Stimulated activated CD4-positive, alpha-beta T cell treated with anti-CD3 and anti-CD28 coated beads, Interleukin-4, amount 100 ng/mL, for 1 hour (primary cell): Measurements from ENCODE around the gene SLC25A52.
"Not testable (repeated sequence)": the region's sequence is repeated elsewhere in the genome, so short reads cannot be mapped to it uniquely, and the experiment has no call there.

Experiments
- DNase-seq: peaks from one replicate; pipeline ENCODE4 v3.0.0-alpha.2; 2020

SLC25A52 gene

DNA sequence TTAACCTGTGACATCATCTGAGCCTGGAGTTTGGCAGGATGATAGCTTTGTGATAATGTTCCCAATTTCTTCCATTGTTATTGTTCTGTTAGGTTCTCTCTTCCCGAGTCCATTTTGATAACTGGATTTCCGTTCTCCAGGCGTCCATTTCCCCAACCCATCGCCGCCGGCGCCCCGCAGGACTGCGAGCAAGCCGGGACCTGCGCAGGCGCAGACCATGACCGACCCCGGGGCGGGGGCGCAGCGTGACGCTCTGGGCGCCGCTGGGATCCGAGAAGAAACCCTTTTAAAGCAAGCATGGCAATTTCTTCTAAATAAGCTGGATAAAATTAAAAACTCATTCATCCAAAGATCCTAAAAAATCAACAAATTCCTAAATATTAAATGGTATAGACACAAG is at the start of gene SLC25A52:
SLC25A52 (minus strand) TSS at position 186 of the 400 bp plus-strand sequence. CDS start 219 bp downstream, outside the sequence.
- no peak for DNase-seq

DNA sequence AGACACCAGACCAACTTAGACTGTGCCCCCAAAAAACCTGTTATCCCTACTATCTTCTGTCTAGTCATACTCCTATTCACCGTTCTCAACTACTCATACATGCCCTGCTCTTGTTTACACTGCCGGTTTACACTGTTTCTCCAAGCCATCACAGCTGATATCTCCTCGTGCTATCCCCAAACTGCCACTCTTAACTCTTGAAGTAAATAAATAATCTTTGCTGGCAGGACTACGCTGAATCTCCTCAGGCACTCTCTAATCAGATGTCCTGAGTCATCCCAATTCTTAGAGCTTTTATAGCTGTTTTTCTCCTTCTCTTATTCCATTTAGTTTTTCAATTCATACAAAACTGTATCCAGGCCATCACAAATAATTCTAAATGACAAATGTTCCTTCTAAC is 48.4 kb upstream of the SLC25A52 start:
- not testable (repeated sequence) for DNase-seq

DNA sequence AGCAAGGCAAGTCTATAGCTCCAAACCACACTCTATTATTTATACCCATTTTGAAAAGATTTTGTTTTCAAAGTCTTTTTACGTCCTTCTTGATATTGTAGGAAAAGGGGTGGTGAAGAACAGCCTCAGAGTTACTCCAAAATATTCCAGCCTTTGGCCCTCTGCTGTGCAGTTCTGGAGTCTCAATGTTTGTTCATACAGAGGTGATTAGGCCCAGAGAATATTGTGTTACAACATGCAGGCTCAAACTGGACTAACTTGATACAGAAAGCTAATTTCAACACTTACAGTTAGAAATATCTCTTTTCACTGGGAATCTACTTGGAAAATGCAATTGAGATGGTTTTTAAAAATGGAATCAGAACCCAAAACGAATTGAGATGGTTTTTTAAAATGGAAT is 40.4 kb upstream of the SLC25A52 start:
- no peak for DNase-seq

GRCh38 chr18:31799257-31799656 is 38.6 kb upstream of the SLC25A52 start:
- not testable (repeated sequence) for DNase-seq

DNA sequence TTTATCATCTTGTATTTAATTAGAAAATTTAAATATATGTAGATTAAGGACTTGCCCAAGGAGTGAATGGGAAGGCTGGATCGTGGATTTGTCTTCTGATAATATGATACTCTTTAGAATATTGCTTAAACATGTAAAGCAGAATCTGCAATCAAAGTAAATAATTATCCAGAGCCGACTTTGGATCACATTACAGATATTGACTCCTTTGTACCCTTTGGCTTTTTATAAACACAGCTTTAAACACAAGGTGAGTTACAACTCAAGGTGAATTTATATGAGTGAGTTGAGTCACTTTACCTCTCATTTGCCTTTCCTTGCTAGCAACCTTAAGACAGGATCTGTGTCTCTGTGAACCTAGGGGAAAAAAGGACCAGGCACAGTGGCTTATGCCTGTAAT is 37.7 kb upstream of the SLC25A52 start:
- DNase-seq = no peak

DNA sequence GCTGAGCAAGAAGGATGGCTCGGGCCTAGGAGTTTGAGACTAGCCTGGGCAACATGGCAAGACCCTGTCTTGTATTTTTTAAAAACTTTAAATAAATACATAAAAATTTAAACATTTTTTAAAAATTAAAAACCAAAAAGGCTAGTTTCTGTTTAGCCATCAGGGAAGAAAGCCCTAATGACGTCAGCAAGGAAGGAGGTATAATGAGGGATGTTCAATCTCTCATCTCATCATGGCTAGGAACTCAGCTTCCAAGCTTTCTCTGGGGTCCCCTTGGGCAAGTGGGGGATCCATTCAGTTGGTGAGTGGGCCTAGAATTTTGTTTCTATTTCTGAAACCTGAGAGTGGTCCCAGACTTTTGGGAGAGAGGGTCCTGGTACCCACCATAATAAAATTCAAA is 35.1 kb upstream of the SLC25A52 start:
- DNase-seq = no peak

- no peak for DNase-seq
Observed at GRCh38 chr18:31793531-31793930, 32.9 kb upstream of the SLC25A52 start.

- no peak for DNase-seq
Observed at GRCh38 chr18:31792580-31792911, 31.9 kb upstream of the SLC25A52 start.

- DNase-seq = no peak
Observed at GRCh38 chr18:31791817-31792579, 31.3 kb upstream of the SLC25A52 start.

- no peak for DNase-seq
Observed at GRCh38 chr18:31789409-31789808, 28.7 kb upstream of the SLC25A52 start.

DNA sequence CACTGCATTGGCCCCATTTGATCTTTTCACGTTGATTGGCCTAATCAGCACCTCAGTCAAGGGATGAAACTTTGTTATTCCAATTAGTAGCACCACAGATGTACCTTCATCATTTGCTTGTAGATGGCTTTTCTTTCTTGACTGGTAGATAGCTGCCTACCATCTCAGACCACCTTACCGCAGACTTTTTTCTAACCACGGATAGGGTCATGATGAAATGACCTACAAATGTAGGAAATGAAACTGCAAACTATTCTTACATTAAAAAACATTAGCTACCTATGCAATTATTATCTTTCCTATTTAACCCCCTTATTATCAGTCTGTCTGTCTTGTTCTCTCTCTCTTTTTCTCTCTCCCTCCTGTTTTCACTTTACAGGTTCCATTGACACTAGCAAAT is 22.4 kb upstream of the SLC25A52 start:
- DNase-seq = no peak

DNA sequence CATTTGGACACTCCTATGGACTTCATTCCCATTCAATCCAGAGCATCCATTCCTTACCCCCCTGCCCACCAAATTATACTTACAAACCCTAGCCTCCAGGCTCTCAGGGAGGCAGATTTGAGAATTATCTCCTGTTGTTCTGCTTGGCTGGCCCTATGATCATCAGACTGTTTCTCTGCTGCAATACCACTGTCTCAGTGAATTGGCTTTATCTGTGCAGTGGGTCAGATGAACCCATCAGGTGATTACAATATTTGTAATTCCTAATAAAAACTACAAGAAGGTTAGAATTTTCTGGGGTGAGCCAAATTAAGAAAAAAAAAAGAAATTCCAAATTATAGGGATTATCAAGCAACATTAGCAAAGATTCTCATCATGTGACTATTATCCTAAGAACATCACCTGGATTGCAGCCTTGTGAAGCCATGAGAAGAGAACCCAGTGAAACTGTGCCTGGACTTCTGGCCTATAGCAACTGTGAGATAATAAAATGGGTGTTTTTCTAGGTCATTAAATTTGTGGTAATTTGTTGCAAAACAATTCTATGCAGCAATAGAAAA is 17.8 kb upstream of the SLC25A52 start:
- no peak for DNase-seq

GRCh38 chr18:31776093-31776492 is 15.4 kb upstream of the SLC25A52 start:
- no peak for DNase-seq

GRCh38 chr18:31774962-31775361 is 14.3 kb upstream of the SLC25A52 start:
- DNase-seq = no peak

- no peak for DNase-seq
Observed at GRCh38 chr18:31774477-31774785, 13.8 kb upstream of the SLC25A52 start.

GRCh38 chr18:31773774-31774476 is 13.2 kb upstream of the SLC25A52 start:
- no peak for DNase-seq

DNA sequence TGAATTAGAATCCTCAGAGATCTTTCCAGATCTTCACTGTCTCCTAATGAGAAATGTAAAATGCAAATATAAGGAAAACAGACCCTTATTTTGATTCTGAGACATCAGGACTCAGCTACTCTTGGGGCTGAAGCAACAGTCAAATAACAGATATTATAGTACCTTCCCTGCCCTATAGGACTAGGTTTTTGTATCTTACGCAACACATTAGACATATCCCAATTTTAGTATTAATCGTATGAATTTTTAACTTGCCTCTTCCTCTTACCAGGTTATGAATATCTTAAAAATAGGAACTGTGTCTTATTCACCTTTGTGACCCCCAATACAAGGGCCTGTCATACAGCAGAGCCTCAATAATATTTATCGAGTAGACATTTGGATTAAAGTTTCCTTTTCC is 12.0 kb upstream of the SLC25A52 start:
- DNase-seq = no peak

- no peak for DNase-seq
Observed at GRCh38 chr18:31750273-31750672, 10.4 kb downstream of the SLC25A52 start.

GRCh38 chr18:31746396-31746795 is 14.3 kb downstream of the SLC25A52 start:
- no peak for DNase-seq

DNA sequence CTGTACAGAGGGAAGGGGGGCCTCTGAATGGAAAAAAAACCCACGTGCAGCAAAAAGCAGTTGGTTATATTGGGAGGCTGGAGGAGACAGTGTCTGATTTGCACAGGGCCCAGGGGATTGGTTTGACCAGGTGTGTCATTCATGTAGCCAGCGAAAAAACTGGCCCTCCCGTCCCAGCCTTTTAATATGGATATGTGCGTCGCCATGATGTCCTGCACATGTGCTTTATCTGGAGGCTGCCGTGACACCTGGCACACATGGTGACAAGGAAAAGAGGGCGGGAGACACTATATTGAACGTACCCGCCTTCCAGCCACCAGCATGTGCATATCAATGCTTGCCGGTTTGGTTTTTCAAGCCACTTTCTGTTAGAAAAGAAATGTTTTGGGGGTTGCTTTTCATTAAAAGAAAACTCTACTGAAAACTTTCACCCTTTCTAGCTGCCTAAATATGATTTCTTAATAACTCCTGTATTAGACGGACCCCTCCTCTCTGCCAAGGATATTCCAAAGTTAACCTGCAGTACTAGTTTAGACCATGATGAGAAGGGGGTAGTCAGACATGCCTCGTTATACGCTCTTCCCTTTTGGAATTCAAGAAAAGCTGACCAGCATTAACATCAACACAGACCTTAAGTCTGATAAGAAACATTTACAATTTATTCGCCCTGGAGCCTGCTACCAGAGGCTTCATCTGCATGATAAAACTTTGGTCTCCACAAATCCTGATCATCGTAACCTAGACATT is 16.2 kb downstream of the SLC25A52 start:
- no peak for DNase-seq

DNA sequence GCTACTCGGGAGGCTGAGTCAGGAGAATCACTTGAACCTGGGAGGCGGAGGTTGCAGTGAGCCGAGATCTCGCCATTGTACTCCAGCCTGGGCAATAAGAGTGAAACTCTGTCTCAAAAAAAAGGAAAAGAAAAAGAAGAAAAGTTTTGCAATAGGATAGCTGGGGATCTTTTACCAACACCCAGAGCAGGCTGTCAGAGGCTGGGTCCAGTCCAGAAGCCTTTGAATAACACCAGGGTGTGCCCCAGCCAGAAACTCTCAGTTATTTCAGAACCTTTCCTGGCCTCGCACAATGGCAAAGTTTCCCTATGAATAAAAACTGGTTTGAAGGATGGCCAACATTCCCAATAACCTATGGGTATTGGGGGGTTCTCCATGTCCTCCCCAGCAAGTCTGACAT is 17.1 kb downstream of the SLC25A52 start:
- not testable (repeated sequence) for DNase-seq

- DNase-seq = peak; percentile 33
Observed at GRCh38 chr18:31741097-31741735, 19.5 kb downstream of the SLC25A52 start.

- DNase-seq = no peak
Observed at GRCh38 chr18:31740180-31740579, 20.5 kb downstream of the SLC25A52 start.
